22Rv1 (cell line): ENCODE measurements around the gene DENND1A.
"Not testable (repeated sequence)": the region's sequence is repeated elsewhere in the genome, so short reads cannot be mapped to it uniquely, and the experiment has no call there.

Source experiments
- H3K27ac ChIP-seq: fragments of 450-650 bp; 2 replicates; pipeline ENCODE4 v1.5.1; 2017
- CTCF ChIP-seq: fragments of 450-650 bp; IDR thresholded peaks from 2 replicates; pipeline ENCODE4 v1.5.1; 2017; ENCODE audit warnings: mild to moderate bottlenecking
- ZFX ChIP-seq: fragments of 450-650 bp; IDR thresholded peaks from 2 replicates; pipeline ENCODE4 v1.6.1; 2017; ENCODE audit warnings: antibody characterized with exemption, borderline replicate concordance

The DENND1A gene

GRCh38 chr9:123947326-123947725 is 17.4 kb upstream of the DENND1A start:
- no peak for TF ChIP-seq CTCF
- no peak for TF ChIP-seq ZFX

GRCh38 chr9:123946101-123946821 is 16.3 kb upstream of the DENND1A start:
- H3K27ac ChIP-seq, result no peak overlapping the region
- TF ChIP-seq ZFX (no peak), CTCF (no peak)

More at GRCh38 chr9:123947326-123947725, 17.4 kb upstream of the DENND1A start:
- no peak overlapping the region for H3K27ac ChIP-seq

GRCh38 chr9:123945532-123945931 is 15.6 kb upstream of the DENND1A start:
- TF ChIP-seq ZFX (no peak), CTCF (no peak)
- H3K27ac ChIP-seq, result no peak overlapping the region

GRCh38 chr9:123944464-123944863 is 14.5 kb upstream of the DENND1A start:
- H3K27ac ChIP-seq, result not testable (repeated sequence)

- TF ChIP-seq ZFX (no peak), CTCF (no peak)
- H3K27ac ChIP-seq, result no peak overlapping the region
These were observed 13.7 kb upstream of the DENND1A start for GRCh38 chr9:123943671-123944070.

GRCh38 chr9:123942542-123942941 is 12.6 kb upstream of the DENND1A start:
- TF ChIP-seq CTCF, result no peak
- no peak for TF ChIP-seq ZFX

GRCh38 chr9:123941524-123942070 is 11.7 kb upstream of the DENND1A start:
- TF ChIP-seq CTCF (no peak; the same call in 1 of the 2 replicates), ZFX (no peak)
- H3K27ac ChIP-seq, result peak overlapping the region; percentile 27

More at GRCh38 chr9:123942542-123942941, 12.6 kb upstream of the DENND1A start:
- H3K27ac ChIP-seq, result no peak overlapping the region
